Karpas-422 (cell line): ENCODE measurements around the gene NUDT15. TPM values are rescaled to one million over a fixed set of nuclear protein-coding genes. Genes with fewer than 3 reads are reported as not detected.

Source experiments
- DNase-seq: peaks from one replicate; pipeline ENCODE4 v3.0.0-alpha.2; 2015
- H2AFZ ChIP-seq: fragments of 200-600 bp; sonication (generic); 2 replicates; pipeline ENCODE4 v1.6.1; 2014; ENCODE audit warnings: antibody characterized with exemption, low read length, mixed read lengths
- H3K27ac ChIP-seq: fragments of 200-600 bp; sonication (generic); 2 replicates; pipeline ENCODE4 v1.5.1; 2014; ENCODE audit warnings: mild to moderate bottlenecking, low read length, moderate library complexity
- H3K27me3 ChIP-seq: fragments of 200-600 bp; sonication (generic); 2 replicates; pipeline ENCODE4 v1.6.1; 2014; ENCODE audit warnings: low read length, mixed read lengths
- H3K36me3 ChIP-seq: fragments of 200-600 bp; sonication (generic); 2 replicates; pipeline ENCODE4 v1.6.1; 2014; ENCODE audit warnings: low read length, mixed read lengths; ENCODE audit not compliant: insufficient read depth
- H3K4me1 ChIP-seq: fragments of 200-600 bp; sonication (generic); 2 replicates; pipeline ENCODE4 v1.6.1; 2014; ENCODE audit warnings: mild to moderate bottlenecking, low read length, mixed read lengths
- H3K4me2 ChIP-seq: fragments of 200-600 bp; sonication (generic); 2 replicates; pipeline ENCODE4 v1.6.1; 2014; ENCODE audit warnings: low read length, low read depth, mild to moderate bottlenecking; ENCODE audit not compliant: poor library complexity, severe bottlenecking
- H3K4me3 ChIP-seq: fragments of 200-600 bp; sonication (generic); 2 replicates; pipeline ENCODE4 v1.5.1; 2014; ENCODE audit warnings: mild to moderate bottlenecking, antibody characterized with exemption, low read length, mixed read lengths
- H3K79me2 ChIP-seq: fragments of 200-600 bp; sonication (generic); 2 replicates; pipeline ENCODE4 v1.6.1; 2014; ENCODE audit warnings: mild to moderate bottlenecking, low read length, mixed read lengths
- H3K9ac ChIP-seq: fragments of 200-600 bp; sonication (generic); 2 replicates; pipeline ENCODE4 v1.6.0; 2014; ENCODE audit warnings: low read length
- H3K9me2 ChIP-seq: fragments of 200-600 bp; sonication (generic), shearing (Covaris generic); replicated peaks from 2 replicates; pipeline ENCODE4 v1.6.0; 2014; ENCODE audit warnings: mild to moderate bottlenecking, low read length, moderate library complexity; ENCODE audit not compliant: insufficient read depth
- H3K9me3 ChIP-seq: fragments of 300-700, 200-600 bp; sonication (generic); 2 replicates; pipeline ENCODE4 v1.6.1; 2014; ENCODE audit warnings: low read length, mixed read lengths
- H4K20me1 ChIP-seq: fragments of 200-600 bp; sonication (generic); 2 replicates; pipeline ENCODE4 v1.6.1; 2014; ENCODE audit warnings: mild to moderate bottlenecking, antibody characterized with exemption, low read length, low read depth; ENCODE audit not compliant: insufficient read depth
- total RNA-seq: library from RNA; depleted of rRNA; stranded (reverse); fragments of >200 nt; shearing (Covaris generic); gene quantifications from 2 replicates; pipeline ENCODE4 v1.2.3, GENCODE V29; 2014; ENCODE audit warnings: low replicate concordance

Gene NUDT15
- total RNA-seq, 1 experiment from 2014 or later, result 22.6 TPM

DNA sequence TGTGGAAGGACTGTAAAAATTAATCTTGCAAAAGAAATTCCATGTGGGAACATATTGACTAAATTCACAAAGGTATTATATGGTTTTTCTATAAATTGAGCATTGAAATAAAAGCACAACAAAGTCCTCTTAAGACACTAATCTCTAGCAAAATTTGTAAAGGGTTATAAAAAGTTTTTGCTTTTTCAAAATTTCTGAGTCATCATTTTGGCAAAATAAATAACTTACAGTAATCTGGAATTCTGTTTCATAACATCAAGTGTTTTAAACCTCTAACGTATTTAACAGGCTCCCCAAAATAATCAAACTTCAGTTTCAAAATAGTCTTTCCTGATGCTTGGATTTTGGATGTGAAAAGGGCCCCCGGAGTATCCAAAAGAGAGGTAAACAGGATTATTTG is 31.4 kb downstream of the NUDT15 start:
- H3K4me2 ChIP-seq, result no peak overlapping the region
- no peaks in the 10 kb centered on the region for H3K9me2 ChIP-seq
- H2AFZ ChIP-seq, result no peak overlapping the region
- H4K20me1 ChIP-seq, result no peaks in the 10 kb centered on the region
- peaks cover 22% of the 10 kb centered on the region for H3K9me3 ChIP-seq
- H3K27me3 ChIP-seq, result no peaks in the 10 kb centered on the region
- H3K4me1 ChIP-seq, result peaks cover 5% of the 10 kb centered on the region
- no peak overlapping the region for H3K9ac ChIP-seq
- peaks cover 77% of the 10 kb centered on the region for H3K36me3 ChIP-seq
- H3K79me2 ChIP-seq, result peaks cover 31% of the 10 kb centered on the region
- DNase-seq, result no peak
- no peak overlapping the region for H3K4me3 ChIP-seq
- H3K27ac ChIP-seq, result no peak overlapping the region

- peaks cover 26% of the 10 kb centered on the region for H3K9me3 ChIP-seq
- H3K27me3 ChIP-seq, result no peaks in the 10 kb centered on the region
- peaks cover 83% of the 10 kb centered on the region for H3K36me3 ChIP-seq
- H3K27ac ChIP-seq, result no peak overlapping the region
- no peak overlapping the region for H2AFZ ChIP-seq
- no peak overlapping the region for H3K9ac ChIP-seq
- peaks cover 25% of the 10 kb centered on the region for H3K79me2 ChIP-seq
- H4K20me1 ChIP-seq, result no peaks in the 10 kb centered on the region
- peaks cover 5% of the 10 kb centered on the region for H3K4me1 ChIP-seq
- H3K4me3 ChIP-seq, result no peak overlapping the region
- no peak for DNase-seq
- no peaks in the 10 kb centered on the region for H3K9me2 ChIP-seq
- no peak overlapping the region for H3K4me2 ChIP-seq
These were observed 32.0 kb downstream of the NUDT15 start for GRCh38 chr13:48069573-48069972.

- Histone ChIP-seq H3K9ac (no peak overlapping the region), H4K20me1 (no peaks in the 10 kb centered on the region), H3K4me2 (no peak overlapping the region), H3K4me1 (no peaks in the 10 kb centered on the region), H3K9me3 (peaks cover 26% of the 10 kb centered on the region), H3K9me2 (no peaks in the 10 kb centered on the region), H3K27me3 (no peaks in the 10 kb centered on the region), H3K4me3 (no peak overlapping the region), H3K27ac (no peak overlapping the region), H3K36me3 (peaks cover 94% of the 10 kb centered on the region), H3K79me2 (peaks cover 29% of the 10 kb centered on the region), H2AFZ (no peak overlapping the region)
- DNase-seq, result no peak
These were observed 33.4 kb downstream of the NUDT15 start for GRCh38 chr13:48070942-48071341.

GRCh38 chr13:48072304-48072703 is 34.8 kb downstream of the NUDT15 start:
- no peak overlapping the region for H2AFZ ChIP-seq
- no peak overlapping the region for H3K27ac ChIP-seq
- DNase-seq, result no peak
- no peak overlapping the region for H3K4me2 ChIP-seq
- H3K79me2 ChIP-seq, result peaks cover 36% of the 10 kb centered on the region
- H3K36me3 ChIP-seq, result peaks cover 98% of the 10 kb centered on the region
- H3K9me2 ChIP-seq, result no peaks in the 10 kb centered on the region
- H4K20me1 ChIP-seq, result no peaks in the 10 kb centered on the region
- no peaks in the 10 kb centered on the region for H3K27me3 ChIP-seq
- no peaks in the 10 kb centered on the region for H3K4me1 ChIP-seq
- H3K9me3 ChIP-seq, result peaks cover 26% of the 10 kb centered on the region
- H3K9ac ChIP-seq, result no peak overlapping the region
- no peak overlapping the region for H3K4me3 ChIP-seq

DNA sequence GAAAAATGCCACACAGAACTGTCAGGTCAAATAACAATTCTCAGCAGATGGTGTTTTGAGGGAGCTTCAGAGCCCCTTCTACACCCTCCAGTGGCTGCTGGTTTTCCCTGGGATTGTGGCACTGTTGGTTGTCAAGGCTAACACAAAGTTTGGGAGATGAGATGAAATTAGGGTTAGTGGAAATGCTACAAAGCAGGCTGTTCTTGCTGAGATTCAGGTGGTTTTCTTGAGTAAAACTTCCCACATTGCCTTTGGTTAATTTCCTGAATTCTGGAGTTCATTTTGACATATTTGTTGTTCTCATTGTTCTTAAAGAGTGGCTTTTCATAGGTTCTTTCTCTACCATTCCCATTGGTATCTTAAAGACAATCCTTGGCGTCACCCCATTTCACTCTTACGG is 35.3 kb downstream of the NUDT15 start:
- DNase-seq, result no peak

DNA sequence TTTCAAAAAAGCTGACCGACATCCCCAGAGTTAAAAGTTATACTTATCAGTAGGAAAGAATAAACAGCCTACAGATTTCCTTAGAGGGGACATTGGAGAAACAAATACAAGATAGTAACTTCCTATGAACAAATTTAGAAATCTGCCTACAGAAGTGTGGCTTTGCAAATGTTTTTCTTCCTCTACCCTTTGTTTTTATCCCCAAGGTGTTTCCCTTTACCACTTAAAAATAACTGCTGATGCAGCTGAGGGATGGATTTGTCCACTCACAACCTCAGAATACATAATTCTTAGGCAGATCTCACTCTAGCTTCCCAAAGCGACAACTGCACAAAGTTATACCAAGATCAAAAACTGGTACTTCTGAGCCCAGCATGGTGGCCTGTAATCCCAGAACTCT is 36.5 kb downstream of the NUDT15 start:
- Histone ChIP-seq H3K9ac (no peak overlapping the region), H3K27ac (no peak overlapping the region), H3K4me1 (peaks cover 5% of the 10 kb centered on the region), H3K9me3 (peaks cover 26% of the 10 kb centered on the region), H3K4me2 (no peak overlapping the region), H2AFZ (no peak overlapping the region), H3K9me2 (no peaks in the 10 kb centered on the region), H4K20me1 (no peaks in the 10 kb centered on the region), H3K27me3 (no peaks in the 10 kb centered on the region), H3K36me3 (peaks cover 92% of the 10 kb centered on the region), H3K4me3 (no peak overlapping the region), H3K79me2 (peaks cover 25% of the 10 kb centered on the region)
- DNase-seq, result no peak

More for the DNA sequence above, 35.3 kb downstream of the NUDT15 start:
- Histone ChIP-seq H3K4me3 (no peak overlapping the region), H4K20me1 (no peaks in the 10 kb centered on the region), H3K27ac (no peak overlapping the region), H3K9me3 (peaks cover 26% of the 10 kb centered on the region), H3K27me3 (no peaks in the 10 kb centered on the region), H3K4me2 (no peak overlapping the region), H3K9me2 (no peaks in the 10 kb centered on the region), H3K36me3 (peaks cover 97% of the 10 kb centered on the region), H3K4me1 (no peaks in the 10 kb centered on the region), H3K9ac (no peak overlapping the region), H3K79me2 (peaks cover 33% of the 10 kb centered on the region), H2AFZ (no peak overlapping the region)

DNA sequence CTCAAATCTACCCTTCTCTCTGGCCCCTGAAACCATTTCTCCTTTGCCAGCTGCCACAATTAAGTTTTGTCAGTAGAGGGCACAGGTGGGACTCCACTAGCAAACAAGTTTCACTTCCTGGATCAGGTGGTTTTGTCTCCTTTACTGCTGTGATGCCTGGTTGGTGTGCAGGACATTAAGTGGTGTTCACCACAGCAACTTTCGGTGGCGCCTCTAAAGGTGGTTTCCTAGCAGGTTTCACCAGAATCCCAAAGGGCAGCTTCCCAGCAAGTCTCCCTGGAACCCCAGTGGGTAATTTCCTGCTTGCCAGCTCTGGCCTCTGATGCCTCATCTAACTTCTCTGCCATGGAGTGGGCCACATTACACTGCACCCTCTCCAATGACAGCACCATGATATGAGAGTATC is 40.7 kb downstream of the NUDT15 start:
- DNase-seq, result peak; percentile 85
- Histone ChIP-seq H4K20me1 (no peaks in the 10 kb centered on the region), H3K79me2 (peaks cover 27% of the 10 kb centered on the region), H3K4me3 (no peak overlapping the region), H2AFZ (no peak overlapping the region), H3K4me1 (peaks cover 5% of the 10 kb centered on the region), H3K9ac (no peak overlapping the region), H3K9me3 (peaks cover 4% of the 10 kb centered on the region; the same call in 1 of the 2 replicates), H3K27me3 (no peaks in the 10 kb centered on the region), H3K9me2 (no peaks in the 10 kb centered on the region), H3K27ac (no peak overlapping the region), H3K36me3 (peaks cover 85% of the 10 kb centered on the region), H3K4me2 (no peak overlapping the region)

- H3K4me1 ChIP-seq, result peaks cover 5% of the 10 kb centered on the region
- H3K27me3 ChIP-seq, result no peaks in the 10 kb centered on the region
- H3K9me2 ChIP-seq, result no peaks in the 10 kb centered on the region
- no peak overlapping the region for H3K9ac ChIP-seq
- no peak overlapping the region for H3K4me2 ChIP-seq
- H2AFZ ChIP-seq, result no peak overlapping the region
- H3K4me3 ChIP-seq, result no peak overlapping the region
- H4K20me1 ChIP-seq, result no peaks in the 10 kb centered on the region
- no peak overlapping the region for H3K27ac ChIP-seq
- peaks cover 35% of the 10 kb centered on the region for H3K79me2 ChIP-seq
- DNase-seq, result no peak
- no peaks in the 10 kb centered on the region for H3K9me3 ChIP-seq
- peaks cover 64% of the 10 kb centered on the region for H3K36me3 ChIP-seq
These were observed 44.2 kb downstream of the NUDT15 start for GRCh38 chr13:48081739-48082138.

DNA sequence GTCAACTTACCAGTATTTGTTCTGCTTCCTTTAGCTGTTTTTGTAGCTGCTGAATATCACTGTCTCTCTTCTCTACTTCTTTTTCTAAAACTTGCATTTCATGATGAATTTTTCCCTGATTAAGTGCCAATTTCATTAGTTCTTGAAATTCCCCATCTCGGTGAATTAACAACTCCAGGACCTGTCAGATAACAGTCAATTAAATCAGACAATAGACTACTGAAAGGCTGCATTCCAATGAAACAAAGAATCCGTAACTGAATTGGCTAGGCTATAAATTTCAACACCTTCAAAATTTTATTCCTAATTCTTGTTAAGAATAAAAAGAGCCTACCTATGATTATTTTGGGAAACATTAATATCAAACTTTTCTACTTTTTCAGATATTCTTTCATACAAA is 48.7 kb downstream of the NUDT15 start:
- no peaks in the 10 kb centered on the region for H3K9me3 ChIP-seq
- peaks cover 73% of the 10 kb centered on the region for H3K79me2 ChIP-seq
- DNase-seq, result no peak
- H3K36me3 ChIP-seq, result peaks cover 32% of the 10 kb centered on the region
- peaks cover 9% of the 10 kb centered on the region; the same call in 1 of the 2 replicates for H4K20me1 ChIP-seq
- no peak overlapping the region for H2AFZ ChIP-seq
- H3K4me1 ChIP-seq, result peaks cover 10% of the 10 kb centered on the region; the same call in 1 of the 2 replicates
- H3K9ac ChIP-seq, result no peak overlapping the region
- no peak overlapping the region for H3K27ac ChIP-seq
- H3K4me3 ChIP-seq, result no peak overlapping the region
- H3K4me2 ChIP-seq, result no peak overlapping the region
- no peaks in the 10 kb centered on the region for H3K27me3 ChIP-seq
- H3K9me2 ChIP-seq, result no peaks in the 10 kb centered on the region
